NCI-H187 (cell line): Measurements from ENCODE around the gene LRFN2.

Experiments
- DNase-seq, 2 experiments: peaks; one replicate each; lab custom pipeline; 2025; lab: John Stamatoyannopoulos, UW

The LRFN2 gene

GRCh38 chr6:40398810-40399477, 188.2 kb downstream of the LRFN2 start:
- no peak for DNase-seq

DNA sequence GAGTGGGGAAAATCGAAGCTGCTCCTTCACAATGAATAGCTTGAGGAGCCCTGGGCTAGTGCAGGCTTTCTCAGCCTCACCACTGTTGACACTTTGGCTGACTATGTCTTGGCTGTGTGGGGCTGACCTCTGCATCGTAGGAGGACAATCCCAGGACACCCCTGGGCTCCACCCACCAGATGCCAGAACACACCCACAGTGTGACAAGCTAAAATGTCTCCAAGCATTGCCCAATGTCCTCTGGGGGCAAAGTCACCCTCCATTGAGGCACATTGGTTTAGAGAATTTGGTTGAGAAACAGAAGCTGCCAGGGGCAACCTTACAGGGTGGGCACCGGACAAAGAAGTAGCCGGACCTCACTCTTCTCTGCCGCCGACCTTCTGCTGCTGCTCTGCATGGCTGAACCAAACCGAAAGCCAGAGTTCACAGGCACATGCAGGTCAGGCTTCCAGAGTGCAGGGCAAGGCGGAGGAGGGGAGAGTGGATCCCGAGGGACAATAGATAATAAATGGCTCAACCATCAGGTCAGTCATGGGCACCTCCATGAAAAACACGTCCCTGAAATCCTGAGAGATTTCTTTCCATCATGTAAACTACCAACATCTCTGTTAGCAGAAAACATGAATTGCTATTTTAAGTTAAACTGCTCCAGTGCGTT, 189.0 kb downstream of the LRFN2 start:
- no peak for DNase-seq

- no peak for DNase-seq
Measured at GRCh38 chr6:40397287-40398033, 189.7 kb downstream of the LRFN2 start.

DNA sequence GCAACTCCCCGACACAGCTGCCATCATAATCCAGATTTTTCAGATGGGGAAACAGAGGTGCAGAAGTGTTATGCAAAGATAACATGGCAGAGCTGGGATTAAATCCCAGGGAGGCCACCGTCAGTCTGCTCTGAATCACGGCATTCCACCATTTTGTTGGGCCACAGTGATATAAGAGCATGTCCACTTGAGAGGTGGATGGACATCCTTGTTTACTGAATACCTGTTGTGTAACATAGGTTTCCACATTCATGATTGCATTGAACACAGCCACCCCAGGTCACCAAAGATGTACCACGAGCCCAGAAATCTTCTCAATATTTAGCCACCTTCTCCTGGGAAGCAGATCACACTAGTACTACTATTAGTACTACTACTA, 191.5 kb downstream of the LRFN2 start:
- DNase-seq: no peak

GRCh38 chr6:40395066-40395697, 192.0 kb downstream of the LRFN2 start:
- DNase-seq: peak in 1 of 2 experiments; percentile 5

GRCh38 chr6:40394381-40394780, 192.8 kb downstream of the LRFN2 start:
- DNase-seq: no peak

- no peak for DNase-seq
Measured at GRCh38 chr6:40393641-40394040, 193.5 kb downstream of the LRFN2 start.

GRCh38 chr6:40392589-40392988, 194.6 kb downstream of the LRFN2 start:
- DNase-seq: no peak

DNA sequence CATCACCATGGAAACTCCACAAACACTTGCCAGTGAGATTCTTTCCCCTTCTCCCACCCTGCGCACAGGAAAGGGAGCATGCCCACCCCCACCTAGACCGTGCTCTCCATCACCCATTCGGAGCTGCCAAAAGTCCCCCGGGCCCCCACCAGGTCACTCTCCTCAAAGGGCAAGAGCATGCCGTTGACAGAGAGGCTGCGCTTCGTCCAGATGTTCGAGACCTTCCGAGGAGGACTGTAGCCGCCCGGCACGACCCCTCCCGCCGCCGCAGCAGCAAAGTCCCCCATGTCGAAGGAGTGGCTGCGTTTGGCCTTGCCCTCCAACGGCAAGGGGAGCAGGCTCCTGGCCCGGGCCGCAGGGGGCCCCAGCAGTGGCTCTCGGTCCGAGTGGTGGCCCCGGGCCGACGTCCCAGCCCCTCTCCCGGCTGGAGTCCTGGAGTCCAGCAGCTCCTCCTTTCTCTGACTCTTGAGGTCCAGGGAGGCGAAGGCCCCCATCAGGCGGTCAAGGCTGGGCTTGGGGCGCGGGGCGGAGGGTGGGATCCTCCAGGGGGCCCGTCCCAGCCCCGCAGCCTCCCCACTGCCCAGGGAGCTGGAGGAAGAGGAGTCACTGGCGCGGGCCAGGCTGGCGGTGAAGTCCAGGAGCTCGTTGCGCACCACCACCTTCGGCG, 195.2 kb downstream of the LRFN2 start:
- DNase-seq: no peak

DNA sequence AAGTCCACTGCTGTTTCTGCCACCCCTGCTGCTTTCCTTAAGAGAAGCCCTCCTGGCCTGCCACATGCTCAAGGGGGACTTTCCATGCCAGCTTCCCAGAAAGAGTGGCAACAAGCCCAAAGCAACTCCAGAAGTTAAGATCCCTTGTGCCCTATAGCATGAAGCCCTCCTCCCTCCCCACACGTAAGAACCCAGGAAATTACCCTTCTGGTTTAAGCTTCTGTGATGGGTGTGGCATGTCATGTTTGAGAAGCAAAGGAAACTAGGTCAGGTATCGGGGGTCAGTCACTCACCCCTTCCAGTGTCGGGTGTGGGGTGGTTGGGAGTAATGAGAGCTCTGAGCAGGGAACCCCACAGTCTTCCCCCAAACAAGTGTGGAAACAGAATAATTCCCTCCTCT, 196.1 kb downstream of the LRFN2 start:
- no peak for DNase-seq

- DNase-seq: no peak
Measured at GRCh38 chr6:40390144-40390800, 196.9 kb downstream of the LRFN2 start.

DNA sequence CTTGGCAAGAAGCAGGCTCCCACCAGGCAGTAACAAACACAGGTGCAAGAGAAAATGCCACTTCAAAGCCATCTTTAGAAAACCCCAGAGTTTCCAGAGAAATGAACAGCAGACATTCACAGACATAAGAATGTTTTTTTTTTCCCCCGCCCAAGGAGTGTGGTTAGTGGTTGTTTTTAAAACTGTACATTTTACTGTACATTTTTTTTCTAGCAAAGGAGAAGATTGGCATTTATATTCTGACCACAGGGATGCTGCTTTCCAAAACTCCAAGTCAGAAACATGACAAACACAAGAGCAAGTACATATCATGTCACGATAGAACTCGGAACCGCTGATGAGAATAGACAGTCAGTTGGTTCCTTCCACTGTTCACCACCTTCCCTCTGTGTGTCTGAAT, 197.9 kb downstream of the LRFN2 start:
- DNase-seq: no peak

- DNase-seq: no peak
Measured at GRCh38 chr6:40387871-40388264, 199.3 kb downstream of the LRFN2 start.

DNA sequence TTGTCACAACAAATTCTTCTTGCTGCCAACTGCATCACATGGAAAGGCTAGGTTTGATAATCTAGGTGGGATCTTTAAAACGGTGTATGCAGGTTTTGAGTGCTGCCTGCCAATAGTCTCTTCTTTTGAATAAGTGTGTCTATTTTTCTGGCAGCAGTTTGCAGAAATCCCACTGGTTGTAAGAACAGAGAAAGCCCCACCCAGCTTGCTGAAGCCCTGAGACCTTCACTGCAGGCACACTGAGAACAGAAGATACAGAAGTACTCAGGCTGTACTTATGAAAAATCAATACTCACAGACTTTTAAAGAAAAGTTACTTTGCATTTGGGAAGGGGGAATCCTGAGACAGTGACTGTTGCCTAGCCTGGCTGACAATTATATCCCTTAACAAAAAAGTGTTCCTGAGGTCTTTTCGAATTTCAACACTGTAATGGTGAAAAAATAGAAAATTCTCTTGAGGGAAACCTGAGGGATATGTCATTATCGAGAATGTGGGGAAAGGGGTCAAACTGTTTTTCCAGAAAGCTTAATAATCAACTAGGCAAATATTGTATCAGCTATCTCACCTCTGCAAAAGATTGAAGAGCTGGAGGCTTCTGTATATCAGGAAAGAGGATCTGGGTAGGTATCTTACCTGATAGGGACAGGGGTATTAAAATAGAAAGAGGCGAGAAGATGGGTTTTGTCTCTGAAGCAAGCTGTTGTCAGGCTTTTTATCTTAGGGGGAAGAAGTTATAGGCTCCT, 199.9 kb downstream of the LRFN2 start:
- no peak for DNase-seq

DNA sequence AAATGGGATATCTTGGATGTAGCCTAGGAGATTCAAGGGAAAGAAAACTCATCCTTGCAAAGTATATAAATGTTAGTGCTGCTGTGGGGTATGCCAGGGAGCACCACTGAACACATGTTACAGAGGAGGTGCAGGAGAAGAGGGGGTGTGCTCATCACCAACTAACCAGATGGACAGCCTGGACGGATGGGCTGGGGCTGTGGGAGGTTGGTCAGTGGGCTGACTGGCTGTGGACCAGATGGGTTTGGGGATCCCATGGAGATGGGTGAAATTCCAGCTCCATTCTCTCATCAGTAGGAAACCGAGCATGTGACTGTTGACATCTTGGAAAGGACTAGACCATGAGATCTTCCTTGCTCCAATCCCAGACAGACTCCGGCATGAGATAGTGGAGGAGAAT, 201.0 kb downstream of the LRFN2 start:
- DNase-seq: no peak

GRCh38 chr6:40383348-40384115, 203.6 kb downstream of the LRFN2 start:
- DNase-seq: no peak

DNA sequence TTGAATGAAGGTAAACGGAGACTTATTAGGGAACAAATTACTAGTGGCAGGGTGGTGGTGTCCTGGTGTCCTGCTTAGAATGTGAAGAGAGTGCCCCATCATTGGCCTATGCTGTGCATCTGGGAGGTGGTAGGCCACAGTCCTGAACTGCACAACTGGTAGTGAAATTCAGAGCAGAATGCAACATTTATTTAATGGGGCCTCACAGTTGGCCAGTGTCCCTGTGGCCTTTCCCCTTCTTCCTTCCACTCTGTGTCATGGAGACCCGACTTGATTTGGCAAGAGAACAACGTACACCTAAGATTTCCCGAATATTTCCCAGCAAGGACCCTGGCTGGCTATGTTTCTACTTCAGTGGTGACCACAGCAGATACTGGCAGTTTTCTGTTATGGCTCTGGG, 206.9 kb downstream of the LRFN2 start:
- DNase-seq: no peak

DNA sequence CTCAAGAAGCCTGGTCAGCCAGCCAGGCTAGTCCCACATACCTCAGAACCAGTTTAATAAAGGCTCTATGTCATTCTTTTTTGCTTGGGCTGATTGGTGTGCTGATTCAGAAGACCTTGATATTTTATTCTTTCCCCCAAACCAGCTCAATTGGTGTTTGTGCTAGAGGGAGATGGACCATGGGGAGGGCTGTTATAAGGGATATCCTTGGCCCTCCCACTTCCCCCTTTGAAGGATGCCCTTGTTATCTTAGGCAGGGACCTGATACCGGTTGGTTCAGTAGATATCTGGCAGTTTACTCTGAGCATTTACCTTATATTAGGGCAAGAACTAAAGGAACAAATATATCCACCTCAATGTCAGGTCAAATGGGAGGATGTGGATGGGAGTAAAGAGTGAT, 207.4 kb downstream of the LRFN2 start:
- no peak for DNase-seq

- no peak for DNase-seq
Measured at GRCh38 chr6:40378725-40379074, 208.5 kb downstream of the LRFN2 start.

DNA sequence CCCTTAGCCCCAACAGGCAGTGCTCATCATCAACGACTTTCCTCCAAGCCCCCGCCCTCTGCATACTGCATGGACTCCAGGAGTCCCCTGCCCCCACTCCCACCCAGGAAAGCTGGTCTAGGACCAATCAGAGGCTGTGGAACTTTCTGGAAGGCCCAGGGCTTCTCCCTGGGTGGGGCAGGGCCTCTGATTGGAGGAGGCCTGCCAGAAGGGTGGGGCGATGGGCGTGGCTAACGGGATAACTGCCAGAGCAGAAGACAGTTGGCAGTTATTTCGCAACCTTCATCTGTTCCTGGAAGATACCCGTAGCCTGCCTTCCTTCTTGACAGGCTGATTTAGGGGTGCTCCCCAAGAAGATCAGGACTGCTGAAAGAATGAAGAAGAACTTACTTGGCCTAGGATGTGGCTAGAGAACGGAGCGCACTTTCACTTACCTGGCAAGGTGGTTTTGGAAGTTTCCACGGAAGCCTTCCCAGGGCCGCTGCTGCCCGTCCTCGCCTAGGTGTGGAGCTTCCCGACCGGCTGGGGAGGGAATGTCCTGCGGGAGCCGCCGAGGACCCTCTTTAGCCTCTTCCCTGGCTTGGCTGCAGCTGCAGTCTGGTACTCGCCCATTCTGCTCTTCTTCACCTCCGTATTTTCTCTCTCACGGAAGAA, 209.0 kb downstream of the LRFN2 start:
- DNase-seq: no peak
